NCI-H69 (cell line): ENCODE results near the gene SLC39A5.
"Not testable (repeated sequence)": the region's sequence is repeated elsewhere in the genome, so short reads cannot be mapped to it uniquely, and the experiment has no call there.

Experiments
- DNase-seq: peaks from one replicate; lab custom pipeline; 2025; lab: John Stamatoyannopoulos, UW

SLC39A5 gene

DNA sequence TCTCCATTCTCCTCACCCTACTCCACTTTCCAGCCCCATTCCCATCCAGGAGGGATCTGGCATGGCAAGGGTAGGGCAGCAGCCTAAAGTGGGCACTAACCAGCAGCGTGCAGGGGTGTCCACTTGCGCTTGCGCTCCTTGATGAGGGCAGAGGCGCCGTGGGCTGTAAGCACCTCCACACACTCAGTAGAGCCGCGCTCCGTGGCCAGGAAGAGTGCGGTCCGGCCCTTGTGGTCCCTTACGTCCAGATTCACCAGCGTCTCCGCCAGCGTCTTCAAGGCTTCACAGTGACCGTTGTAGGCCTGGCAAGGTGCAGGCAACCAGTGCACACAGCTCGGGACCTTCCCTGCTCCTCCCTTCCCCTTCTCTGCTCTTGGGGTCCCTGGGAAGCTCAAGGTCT lies 18.1 kb downstream of the SLC39A5 start:
- DNase-seq: no peak

DNA sequence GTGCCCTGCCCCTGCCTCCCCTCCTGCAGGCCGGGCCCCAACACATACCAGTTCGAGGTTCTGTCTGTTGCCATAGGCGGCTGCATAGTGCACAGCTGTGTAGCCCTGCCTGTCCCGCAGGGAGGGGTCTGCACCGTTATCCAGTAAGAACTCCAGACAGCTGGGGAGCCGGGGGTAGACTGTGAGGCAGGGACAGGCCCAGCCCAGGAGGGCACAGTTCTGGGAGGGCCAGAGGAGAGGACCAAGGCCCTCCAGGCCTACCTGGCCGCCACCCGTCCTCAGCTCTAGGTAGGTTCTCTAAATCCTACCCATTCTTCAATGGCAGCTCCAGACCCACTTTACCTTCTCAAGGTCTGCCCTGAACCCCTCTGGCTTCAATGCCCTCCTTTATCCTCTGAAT lies 18.9 kb downstream of the SLC39A5 start:
- no peak for DNase-seq

DNA sequence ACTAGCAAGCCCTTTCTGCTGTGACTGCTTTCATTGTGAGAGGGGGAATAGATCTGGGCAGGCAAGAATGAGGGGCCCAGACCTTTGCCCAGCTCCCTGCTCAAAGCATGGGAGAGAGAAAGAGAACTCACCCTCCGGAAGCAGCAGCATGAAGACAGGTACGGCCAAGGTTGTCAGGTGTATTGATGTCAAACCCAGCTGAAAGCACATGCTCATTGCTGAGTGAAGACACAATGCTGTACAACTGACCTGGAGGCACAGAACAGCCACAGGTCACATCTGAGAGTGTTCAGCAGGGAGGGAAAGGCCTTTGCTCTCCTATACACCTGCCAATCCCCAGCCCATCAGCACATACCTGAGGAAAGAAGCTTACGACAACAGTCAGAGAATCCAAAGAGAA lies 22.8 kb downstream of the SLC39A5 start:
- no peak for DNase-seq

DNA sequence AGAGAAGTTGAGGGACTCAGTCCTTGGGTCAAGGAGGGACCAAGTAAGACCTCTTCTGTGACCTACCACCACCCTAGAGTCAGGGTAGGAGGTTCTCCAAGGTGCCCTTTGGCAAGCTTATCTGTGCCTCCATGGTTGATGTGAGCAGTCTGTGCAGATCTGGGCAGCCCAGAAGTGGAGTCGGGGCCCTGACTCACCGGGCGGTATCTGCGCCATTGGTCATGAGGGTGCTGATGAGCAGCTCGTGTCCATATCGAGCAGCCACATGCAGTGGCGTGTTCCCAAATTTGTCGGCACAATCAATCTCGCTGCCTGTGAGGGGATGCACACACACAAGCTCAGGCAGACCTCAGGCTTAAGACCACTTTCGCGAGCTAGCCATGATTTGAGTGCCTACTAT lies 23.2 kb downstream of the SLC39A5 start:
- no peak for DNase-seq

DNA sequence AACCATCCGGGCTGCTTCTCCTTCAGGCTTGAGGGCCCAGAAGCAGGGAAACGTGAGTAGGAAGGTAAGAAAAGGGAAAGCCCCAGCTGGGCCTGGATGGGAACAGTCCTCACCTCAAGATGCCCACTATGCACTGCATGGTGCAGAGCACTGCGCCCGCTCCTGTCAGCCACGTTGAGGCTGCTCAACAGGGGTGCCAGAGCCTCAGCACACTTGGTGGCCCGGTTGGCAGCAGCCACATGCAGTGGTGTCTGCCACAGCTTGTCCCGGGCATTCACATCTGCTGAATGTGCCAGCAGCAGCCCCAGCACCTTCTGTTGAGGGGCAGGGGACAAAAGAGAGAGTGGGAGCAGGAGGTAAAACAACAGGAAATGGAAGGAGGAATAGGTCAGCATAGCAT lies 25.8 kb downstream of the SLC39A5 start:
- DNase-seq: no peak

DNA sequence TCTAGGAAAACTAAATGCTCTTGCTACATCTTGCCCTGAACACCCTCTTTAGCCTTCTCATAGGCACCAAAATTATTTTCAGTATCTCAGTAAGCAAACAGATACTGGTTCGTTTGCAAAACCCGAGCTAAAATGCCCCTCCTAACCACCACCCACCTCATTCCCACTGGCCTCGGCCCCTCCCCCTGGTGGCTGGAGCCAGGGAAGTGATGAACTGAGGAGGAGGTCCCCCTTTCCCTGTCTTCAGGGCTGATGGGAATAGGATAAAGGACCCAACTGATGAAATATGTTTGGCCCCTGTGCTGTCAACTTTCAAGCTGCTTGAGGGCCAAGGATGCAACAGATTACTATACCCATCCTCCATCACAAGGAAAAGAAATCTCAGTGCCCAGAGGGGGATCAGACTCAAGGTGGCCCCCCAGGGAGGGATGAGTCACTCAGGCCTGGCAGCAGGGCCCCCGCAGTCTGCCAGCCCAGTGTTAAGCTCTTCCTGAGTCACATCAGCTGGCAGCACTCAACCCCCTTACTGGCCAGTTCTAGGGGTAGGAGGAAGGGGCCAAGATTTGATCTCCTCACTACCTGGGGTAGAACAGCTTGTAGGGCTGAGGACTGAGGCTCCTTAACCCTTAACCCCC lies 26.6 kb downstream of the SLC39A5 start:
- DNase-seq: no peak

DNA sequence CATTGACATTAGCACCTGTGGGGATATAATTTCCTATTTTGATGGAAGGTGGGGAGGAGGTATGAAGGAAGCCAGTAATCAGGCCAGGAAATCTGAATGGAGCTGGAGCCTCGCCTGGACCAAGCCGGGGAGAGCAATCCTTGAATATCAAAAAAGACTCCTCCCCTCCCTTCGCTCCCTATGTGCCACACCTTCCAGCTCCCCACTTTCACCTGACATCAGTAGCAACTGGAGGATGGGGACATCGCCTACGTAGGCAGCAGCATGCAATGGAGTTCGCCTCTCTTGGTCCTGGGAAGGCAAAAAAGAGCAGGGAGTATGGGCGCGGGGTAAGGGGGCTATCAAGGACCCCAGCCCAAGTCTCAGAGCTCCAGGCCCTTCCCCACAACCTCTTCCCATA lies 27.2 kb downstream of the SLC39A5 start:
- no peak for DNase-seq

DNA sequence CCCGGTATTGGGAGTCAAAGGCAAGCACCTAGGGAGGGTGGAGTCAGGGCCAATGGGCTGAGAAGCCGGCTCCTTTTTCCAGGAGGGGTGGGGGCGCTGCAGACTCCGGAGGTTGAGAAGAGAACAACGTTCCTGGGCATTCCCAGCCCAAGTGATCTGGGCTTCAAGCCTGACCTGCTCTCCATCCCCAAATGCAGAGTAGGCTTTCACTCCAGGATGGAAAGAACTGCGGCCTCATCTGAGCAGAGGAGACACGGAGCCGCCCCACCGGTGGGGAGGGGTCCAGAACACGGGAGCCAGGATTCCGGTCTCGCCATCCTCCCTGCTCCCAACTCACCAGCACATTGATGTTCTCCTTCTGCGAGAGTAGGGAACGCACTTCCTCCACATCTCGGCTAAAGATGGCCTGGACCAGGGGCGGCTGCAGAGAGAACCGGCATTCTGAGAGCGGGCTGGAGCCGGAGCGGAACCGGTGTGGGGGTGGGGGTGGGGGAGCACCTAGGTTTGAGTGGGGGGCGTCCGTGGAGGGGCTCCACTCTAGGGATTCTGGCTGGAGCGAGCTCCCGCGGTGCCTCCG lies 27.7 kb downstream of the SLC39A5 start:
- peak; percentile 72 for DNase-seq

DNA sequence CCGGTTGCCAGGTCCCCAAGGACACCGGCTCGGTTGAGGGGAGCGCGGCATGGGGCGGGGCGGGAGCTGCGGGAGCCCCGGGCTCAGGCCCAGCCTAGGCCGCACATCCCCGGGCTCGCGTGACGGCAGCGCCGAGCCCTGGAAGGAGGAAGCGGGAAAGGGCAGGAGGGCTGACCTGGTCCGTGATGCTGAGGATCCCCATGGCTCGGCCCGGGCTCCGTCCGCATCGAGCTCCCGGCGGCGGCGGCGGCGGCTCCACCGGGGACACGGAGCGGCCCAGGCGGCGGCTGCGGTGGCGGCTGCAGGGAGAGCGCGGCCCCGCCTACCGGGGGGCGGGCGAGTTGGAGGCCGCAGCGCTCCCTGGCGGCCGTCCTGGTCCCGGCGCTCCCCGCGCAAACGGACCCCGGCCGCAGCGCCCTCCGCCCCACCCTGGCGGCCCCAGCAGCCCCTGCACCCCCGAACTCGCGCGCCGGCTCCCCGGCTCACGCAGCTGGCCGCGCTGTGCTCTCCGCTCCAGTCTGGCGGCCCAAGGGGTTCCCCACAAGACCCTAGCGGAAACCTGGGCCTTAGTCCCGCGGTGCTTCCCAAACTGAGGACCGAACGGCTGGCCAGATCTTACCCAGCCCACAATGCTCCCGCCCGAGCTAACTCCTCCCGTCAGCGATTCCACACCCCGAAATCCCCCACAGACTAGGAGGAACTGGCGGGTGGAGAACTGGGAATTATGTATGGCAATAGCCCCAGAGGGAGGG lies 28.4 kb downstream of the SLC39A5 start, which contains the start of gene ANKRD52:
Gene ANKRD52, minus strand, starts transcription at position 317 of the 752 bp plus-strand sequence. Its CDS starts 115 bp downstream, at position 202.
- peak; percentile 87 for DNase-seq

DNA sequence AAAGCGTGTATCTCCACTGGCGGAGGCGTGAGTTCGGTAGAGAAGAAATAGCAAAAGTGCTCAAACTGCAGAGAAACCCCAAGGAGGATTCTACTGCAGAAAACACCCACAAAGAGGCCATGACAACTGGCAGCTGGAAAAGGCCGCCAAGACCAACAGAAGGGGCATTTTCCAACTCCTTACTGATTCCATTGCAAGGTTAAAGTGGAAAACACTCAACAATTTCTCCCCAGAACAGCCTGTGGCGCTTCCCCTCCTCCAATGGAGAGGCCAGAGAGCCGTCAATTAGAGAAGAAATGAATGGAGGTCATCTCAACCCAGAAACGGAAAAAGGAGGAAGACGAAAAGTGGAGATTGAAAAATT lies 29.0 kb downstream of the SLC39A5 start:
- DNase-seq: peak; percentile 52

DNA sequence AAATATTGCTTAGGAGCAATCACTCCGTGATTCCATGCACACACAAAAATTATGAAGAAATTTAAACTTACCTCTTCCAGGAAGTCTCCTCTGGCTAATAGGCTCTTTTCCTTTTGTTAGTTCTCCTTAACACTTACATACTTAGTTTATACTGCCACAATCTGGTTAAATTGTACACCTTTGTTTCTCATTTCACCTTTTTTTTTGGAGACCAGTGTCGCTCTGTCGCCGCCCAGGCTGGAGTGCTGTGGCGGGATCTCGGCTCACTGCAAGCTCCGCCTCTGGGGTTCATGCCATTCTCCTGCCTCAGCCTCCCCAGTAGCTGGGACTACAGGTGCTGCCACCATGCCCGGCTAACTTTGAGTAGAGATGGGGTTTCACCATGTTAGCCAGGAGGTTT lies 30.5 kb downstream of the SLC39A5 start:
- no peak for DNase-seq

DNA sequence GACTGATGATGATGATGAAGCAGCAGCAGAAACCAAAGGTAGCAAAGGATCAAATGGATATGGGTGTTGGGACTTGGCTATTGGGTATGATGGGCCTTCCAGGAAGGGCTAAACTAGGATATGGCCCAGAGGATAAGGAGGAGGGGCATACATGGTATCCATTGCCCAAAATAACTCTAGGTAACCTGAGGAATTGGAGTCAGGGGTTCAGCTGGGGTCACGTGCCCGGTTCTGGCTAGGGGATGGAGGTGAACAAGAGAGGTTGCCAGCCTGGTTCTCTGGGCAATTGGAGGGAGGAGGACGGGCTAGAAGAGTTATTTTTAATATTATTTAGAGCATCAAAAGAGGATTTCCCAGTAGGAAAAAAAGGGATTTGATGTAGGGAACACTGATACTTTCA lies 31.1 kb downstream of the SLC39A5 start:
- DNase-seq: no peak

DNA sequence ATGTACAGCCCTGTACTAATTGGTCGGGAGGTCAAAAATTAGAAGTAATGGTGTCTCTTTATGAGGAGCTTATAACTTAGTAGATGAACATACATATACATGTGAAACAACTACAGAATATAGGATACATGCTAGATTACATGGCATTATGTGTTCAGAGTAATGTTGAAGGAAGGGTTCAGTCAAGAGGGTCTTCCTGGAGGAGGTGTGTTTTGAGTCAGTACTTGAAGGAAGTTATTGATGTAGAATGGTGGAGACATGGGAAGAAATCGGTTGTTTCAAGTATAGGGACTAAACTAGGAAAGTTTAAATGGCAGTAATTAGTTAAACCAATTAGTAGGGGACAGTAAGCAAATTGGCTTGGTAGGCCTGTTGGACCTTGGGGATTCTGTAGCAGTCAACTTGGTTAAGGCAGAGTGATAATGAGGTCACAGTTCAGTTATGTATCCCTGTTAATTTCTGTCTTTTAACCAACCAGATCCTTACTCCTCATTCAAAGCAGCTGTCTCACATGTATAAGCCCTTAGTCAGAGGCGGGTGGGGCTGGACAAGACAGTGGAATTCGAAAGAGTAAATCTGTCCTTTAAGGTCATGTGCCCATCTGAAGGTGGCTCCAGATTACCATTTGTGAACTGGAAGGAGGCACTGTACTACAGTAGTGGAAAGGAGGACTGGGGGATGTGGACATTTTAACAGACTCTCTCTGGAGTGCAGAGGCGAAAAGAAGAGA lies 31.8 kb downstream of the SLC39A5 start:
- DNase-seq: no peak

DNA sequence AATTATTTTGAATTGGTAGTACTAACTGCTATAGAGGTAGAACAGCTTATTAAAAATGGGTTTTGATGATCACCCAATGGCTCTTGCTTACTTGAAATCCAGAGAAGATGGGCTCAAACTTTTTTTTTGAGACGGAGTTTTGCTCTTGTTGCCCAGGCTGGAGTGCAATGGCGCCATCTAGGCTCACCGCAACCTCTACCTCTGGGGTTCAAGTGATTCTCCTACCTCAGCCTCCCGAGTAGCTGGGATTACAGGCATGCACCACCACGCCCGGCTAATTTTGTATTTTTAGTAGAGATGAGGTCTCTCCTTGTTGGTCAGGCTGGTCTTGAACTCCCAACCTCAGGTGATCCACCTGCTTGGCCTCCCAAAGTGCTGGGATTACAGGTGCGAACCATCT lies 33.1 kb downstream of the SLC39A5 start:
- DNase-seq: peak; percentile 8

DNA sequence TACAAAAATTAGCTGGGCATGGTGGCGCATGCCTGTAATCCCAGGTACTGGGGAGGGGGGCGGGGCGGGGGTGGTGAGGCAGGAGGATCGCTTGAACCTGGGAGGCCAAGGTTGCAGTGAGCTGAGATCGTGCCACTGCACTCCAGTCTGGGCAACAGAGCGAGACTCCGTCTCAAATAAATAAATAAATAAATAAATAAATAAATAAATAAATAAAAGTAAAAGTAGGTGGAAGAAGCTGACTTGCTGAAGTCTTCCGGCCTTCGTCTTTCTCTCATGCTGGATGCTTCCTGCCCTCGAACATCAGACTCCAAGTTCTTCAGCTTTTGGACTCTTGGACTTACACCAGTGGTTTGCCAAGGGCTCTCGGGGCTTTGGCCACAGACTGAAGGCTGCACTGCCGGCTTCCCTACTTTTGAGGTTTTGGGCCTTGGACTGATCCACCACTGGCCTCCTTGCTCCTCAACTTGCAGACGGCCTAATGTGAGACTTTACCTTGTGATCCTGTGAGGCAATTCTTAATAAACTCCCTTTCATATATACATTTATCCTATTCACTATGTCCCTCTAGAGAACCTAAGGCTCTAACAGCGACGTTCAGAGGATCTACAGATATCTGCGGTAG lies 36.3 kb downstream of the SLC39A5 start:
- not testable (repeated sequence) for DNase-seq

DNA sequence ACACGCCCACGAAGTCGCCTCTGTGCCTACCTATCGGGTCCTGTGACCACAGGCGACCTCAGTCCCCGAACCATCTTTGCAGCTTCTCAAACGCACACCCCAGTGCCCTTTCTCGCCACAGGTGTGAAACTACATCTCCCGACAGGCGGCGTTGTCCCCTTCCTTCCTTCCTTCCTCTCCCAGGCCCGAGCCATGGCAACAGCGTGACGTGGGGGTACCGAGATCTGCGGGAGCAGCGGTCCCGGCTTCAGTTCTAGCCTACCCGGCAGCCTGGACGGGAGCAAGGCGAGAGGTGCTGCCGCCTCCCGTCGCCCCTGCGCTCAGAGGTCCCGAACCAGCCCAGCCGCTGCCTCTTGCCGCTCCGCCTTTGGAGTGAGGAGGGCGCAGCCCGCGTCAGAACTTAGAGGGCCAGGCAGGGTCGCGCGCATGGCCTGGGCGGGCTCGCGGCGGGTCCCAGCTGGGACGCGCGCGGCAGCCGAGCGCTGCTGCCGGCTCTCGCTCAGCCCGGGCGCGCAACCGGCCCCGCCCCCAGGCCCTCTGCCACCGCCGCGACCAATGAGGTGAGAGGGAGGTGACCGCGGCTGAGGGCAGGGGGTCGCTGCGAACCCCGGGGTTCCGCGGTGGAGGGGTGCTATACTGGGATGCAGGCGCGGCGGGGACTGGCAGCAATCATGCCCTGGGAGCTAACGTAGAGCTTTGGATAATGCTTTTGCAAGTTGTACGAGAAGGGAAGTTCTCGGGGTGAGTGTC lies 37.0 kb downstream of the SLC39A5 start, which contains the start of gene COQ10A:
Gene COQ10A, plus strand, starts transcription at position 250 of the 750 bp plus-strand sequence. Its CDS starts 177 bp downstream, at position 427.
- DNase-seq: peak; percentile 95

DNA sequence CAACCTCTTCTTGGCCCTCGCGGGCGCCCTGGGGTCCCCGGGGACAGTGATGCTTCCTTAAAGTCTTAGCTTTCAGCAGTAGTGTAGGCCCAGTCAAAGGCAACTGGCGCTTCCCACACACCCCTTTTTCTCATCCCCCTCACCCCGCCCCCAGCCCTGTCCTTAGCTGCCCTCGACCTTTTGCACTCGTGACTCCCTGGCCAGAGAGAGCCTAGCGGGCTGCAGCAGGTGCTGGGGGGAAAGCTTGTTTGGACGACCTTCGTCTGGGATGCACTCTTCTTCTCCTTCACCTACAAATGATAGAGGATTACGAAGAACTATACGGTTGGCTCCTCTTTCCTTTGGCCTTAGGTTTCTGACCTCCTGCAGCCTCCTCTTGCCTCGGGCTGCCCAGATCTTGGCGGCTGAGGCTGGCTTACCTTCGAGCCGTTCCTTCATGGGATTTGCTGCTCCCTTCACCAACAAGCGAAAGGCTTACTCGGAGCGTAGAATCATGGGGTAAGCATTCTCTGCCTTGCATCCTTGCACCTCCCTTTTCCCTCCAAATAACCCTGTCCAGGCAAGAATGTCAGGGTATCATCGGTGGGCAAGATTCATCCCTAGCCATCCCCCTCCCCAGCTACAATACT lies 37.7 kb downstream of the SLC39A5 start:
- no peak for DNase-seq

DNA sequence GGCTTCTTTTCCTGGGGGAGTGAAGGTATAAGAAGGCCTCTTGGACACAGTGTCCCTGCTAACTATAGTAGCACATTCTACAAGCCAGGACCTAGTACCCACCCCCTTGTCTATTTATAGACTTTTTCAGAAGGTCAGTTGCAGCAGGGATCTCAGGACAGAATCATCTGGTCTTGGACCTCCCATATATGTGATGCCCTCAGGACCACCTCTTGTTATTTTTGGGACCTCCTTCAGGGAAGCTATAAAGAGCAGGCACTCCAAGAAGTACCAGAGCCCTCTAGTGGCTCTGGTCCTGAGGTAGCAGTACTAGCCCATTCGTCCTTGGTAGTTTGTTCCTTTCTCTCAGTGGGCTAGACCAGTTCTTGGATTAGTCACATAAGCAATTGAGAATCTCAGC lies 41.2 kb downstream of the SLC39A5 start:
- peak; percentile 32 for DNase-seq

DNA sequence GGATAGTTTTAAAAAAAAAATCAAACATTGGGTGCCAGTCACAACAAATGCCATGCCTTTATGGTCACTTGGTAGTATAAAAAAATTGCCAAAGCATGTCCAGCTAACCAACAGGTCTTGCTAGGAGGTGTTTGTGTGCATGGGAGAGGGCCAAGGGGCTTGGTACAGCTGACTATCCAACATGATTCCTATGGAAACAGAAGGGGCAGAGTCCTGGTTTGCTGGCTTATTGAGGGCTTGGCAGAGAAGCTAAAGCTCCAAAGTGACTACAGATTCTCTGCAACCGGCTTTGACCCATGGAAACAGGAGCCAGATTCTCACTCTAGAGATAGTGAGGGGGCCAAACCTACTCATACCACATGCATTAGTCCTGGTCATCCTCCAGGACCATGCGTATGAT lies 42.6 kb downstream of the SLC39A5 start:
- DNase-seq: not testable (repeated sequence)

DNA sequence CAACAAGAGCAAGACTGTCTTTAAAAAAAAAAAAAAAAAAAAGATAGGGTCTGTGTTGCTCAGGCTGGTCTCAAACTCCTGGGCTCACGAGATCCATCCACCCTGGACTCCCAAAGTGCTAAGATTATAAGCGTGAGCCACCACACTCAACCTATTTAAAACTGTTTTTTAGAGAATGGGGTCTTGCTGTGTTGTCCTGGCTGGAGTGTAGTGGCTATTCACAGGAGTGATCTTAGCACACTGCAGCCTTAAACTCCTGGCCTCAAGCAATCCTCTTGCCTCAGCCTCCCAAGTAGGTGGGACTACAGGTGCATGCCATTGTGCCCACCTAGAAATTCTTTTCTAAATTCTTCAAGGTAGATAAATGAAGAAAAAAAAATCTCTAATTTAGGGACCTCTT lies 44.4 kb downstream of the SLC39A5 start:
- no peak for DNase-seq

DNA sequence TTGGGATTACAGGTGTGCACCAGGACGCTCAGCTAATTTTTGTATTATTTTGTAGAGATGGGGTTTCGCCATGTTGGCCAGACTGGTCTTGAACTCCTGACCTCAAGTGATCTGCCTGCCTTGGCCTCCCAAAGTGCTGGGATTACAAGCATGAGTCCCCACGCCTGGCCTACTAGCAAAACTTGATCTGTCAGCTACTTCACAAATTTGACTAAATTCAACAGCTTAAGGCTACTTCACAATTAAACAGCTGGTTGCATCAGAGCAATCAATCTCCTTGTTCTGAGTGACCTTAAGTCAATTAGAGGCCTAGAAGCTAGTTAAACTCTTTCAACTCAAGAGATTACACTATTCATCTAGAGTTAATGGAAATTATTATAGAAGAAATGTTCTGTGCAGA lies 49.1 kb downstream of the SLC39A5 start:
- no peak for DNase-seq
